Spleen (tissue), 7 donors: ENCODE measurements around the gene DLG1.

Source experiments
- POLR2A ChIP-seq, 3 donors: fragments of 450-650 bp; IDR thresholded peaks; one replicate each; pipeline ENCODE4 v1.5.1; 2017; ENCODE audit warnings: antibody characterized with exemption in 3 of 3, mild to moderate bottlenecking in 1 of 3
- TF ChIP-seq, protein P1 (sequence below), 11 experiments: fragments of 200-600 bp in 7 of 11; fragments of 450-650 bp in 4 of 11; sonication (generic) in 4 of 11; IDR thresholded peaks in 8 of 11; conservative IDR thresholded peaks in 3 of 11; 1 replicate in 7 of 11; 2 replicates in 4 of 11; pipeline versions ENCODE4 v1.4.0 to v1.8.0; 2016 to 2021; ENCODE audit warnings: antibody characterized with exemption in 11 of 11, inconsistent platforms in 4 of 11, mild to moderate bottlenecking in 1 of 11
- donor health status: DM: no; HTN: no; CAD: no; lungs with moderate emphysema.
- donor health status: DM: no; HTN: no; CAD: no.
- donor health status: DM: no; HTN: no; CAD: no.

GRCh38 chr3:196994056-196994455, 304.4 kb downstream of the DLG1 start:
- no peak for TF ChIP-seq POLR2A (IDR thresholded peaks at IDR 0.05)
- TF ChIP-seq, protein P1, sequence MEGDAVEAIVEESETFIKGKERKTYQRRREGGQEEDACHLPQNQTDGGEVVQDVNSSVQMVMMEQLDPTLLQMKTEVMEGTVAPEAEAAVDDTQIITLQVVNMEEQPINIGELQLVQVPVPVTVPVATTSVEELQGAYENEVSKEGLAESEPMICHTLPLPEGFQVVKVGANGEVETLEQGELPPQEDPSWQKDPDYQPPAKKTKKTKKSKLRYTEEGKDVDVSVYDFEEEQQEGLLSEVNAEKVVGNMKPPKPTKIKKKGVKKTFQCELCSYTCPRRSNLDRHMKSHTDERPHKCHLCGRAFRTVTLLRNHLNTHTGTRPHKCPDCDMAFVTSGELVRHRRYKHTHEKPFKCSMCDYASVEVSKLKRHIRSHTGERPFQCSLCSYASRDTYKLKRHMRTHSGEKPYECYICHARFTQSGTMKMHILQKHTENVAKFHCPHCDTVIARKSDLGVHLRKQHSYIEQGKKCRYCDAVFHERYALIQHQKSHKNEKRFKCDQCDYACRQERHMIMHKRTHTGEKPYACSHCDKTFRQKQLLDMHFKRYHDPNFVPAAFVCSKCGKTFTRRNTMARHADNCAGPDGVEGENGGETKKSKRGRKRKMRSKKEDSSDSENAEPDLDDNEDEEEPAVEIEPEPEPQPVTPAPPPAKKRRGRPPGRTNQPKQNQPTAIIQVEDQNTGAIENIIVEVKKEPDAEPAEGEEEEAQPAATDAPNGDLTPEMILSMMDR (IDR thresholded peaks at IDR 0.05 in 8 of 11, conservative IDR thresholded peaks at IDR 0.05 in 3 of 11): no peak
